HTERT RPE-1 (cell line): ENCODE data around the gene SLC30A4.
"Not testable (repeated sequence)": the region's sequence is repeated elsewhere in the genome, so short reads cannot be mapped to it uniquely, and the experiment has no call there.

Experiments used
- in situ Hi-C: fragments of 300-500 bp; cut with MboI; formaldehyde crosslinking; loops from 4 replicates; pipeline ENCODE4 v1.14.3; 2020; ENCODE audit warnings: low sequenced_read_pairs

SLC30A4 gene

DNA sequence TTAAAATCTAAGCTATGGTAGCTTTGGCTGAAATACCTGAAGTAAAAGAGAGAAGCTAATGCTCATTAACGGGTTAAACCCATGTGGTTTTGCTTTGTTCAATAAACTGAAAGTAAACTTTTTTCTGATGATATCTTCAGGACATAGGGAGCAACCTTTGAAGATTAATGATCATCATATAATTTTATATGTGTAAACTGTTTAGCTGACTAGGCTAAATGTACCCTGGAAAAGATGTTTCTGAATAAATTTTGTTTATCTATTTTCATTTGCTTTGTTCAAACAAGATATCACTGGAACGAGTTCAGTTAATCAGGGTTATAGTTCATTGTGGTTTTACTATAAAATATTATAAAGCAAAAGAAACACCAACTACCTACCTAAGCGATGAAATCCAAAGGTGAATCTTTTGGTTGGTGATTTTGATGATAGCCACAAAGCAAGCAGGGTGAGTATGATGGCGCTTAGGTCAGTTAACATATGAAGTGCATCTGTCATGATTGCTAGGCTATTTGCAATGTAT, 11.7 kb downstream of the SLC30A4 start:
- in situ Hi-C loops, result no loop called here

DNA sequence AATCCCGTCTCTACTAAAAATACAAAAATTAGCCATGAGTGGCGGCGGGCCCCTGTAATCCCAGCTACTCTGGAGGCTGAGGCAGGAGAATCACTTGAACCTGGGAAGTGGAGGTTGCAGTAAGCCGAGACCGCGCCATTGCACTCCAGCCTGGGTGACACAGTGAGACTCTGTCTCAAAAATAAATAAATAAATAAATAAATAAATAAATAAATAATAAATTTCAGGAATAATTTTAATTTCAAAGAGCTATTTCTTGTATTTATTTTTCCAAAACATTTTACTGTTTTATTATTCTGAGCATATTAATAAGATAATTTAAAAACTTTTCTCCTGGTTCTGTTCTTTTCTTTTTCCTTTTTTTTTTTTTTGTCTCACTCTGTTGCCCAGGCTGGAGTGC, 15.4 kb downstream of the SLC30A4 start:
- in situ Hi-C loops, result not testable (repeated sequence)

DNA sequence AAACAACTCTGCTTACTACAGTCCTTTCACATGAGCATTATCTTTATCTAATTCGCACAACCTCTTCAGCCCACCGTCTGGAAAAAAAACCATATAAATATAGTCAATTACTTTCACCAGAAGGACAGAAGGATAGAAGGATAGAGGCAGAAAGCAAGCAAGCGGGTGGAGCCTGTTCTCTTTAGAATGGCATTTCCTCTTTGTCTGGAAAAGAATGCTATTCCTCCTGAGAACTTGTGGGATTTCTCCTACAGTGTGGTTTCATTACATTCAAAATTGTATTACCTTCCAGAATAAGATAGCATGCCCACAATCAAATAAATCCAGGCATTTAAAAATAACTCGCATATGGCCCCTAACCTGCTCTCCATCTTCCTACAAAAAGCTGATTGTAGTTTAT, 23.1 kb downstream of the SLC30A4 start:
- in situ Hi-C loops, result no loop called here

GRCh38 chr15:45498701-45499100, 23.9 kb downstream of the SLC30A4 start:
- in situ Hi-C loops, result no loop called here

- in situ Hi-C loops, result no loop called here
These were observed 25.3 kb downstream of the SLC30A4 start for GRCh38 chr15:45497261-45497660.

DNA sequence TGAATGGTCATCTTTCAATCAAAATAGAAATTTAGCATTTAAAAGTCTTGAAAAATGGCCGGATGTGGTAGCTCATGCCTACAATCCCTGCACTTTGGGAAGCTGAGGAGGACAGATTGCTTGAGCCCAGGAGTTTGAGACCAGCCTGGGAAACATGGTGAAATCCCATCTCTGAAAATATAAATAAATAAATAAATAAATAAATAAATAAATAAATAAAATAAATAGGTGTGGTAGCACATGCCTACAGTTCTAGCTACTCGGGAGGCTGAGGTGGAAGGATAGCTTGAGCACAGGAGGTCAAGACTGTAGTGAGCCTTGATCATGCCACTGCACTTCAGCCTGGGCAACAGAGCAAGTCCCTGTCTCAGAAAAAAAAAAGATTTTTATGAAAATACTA, 25.9 kb downstream of the SLC30A4 start:
- in situ Hi-C loops, result no loop called here

- in situ Hi-C loops, result no loop called here
These were observed 27.0 kb downstream of the SLC30A4 start for GRCh38 chr15:45495588-45495987.

- in situ Hi-C loops, result no loop called here
These were observed 32.8 kb downstream of the SLC30A4 start for GRCh38 chr15:45489690-45490238.

- in situ Hi-C loops, result no loop called here
These were observed 36.2 kb downstream of the SLC30A4 start for GRCh38 chr15:45486317-45486716.

DNA sequence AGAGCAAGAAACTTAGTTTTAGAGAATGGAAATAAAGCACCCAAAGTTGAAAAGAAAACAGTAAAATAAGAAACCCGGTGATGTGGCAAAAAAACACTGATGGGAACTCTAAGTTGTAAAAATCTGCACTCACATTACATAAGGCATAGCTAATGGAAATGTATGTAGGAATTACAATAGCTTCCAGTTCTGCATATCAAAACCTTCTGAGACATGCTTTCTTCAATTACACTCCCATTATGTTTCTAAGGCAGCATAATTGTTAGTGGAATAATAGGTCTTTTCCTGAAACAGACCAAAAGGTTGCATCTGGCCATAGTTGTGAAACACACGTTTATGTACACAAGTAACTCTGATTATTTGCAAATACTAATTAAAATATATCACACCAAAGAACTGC, 41.4 kb downstream of the SLC30A4 start:
- in situ Hi-C loops, result no loop called here

DNA sequence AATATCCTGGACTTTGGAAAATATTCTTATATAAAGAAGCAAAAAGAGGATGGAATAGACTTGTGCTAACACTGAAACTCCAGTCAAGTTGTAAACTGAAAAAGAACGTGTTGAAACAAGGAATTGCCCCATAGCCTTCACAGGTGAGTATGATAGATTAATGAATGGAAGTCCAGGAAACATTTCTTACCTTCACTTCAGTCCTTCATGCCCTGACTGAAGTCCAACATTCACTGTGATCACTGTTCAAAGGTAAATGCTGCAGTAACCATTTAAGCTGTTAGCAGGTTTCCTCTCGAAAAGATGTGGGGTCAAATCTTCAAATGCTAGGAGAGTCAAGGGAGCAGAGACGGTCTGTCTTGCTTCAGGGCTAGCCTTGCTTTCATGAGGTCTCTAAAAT, 46.1 kb downstream of the SLC30A4 start:
- in situ Hi-C loops, result no loop called here

DNA sequence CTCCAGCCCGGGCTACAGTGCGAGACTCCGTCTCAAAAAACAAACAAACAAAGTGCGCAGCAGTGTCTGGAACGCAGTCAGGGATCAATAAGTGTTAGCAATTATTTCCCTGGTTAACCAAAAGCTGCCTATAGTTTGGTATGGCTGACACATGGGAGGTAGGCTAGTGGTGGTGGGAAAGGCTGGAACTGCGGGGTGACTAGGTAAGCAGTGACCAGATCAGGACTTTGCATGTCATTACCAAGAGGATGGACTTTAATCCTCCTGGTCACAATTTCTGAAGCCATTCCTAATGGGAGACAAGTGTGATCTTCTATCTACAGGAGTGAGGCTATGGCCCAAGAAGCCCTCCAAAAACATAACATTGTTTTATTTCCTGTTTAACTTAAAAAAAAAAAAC, 47.8 kb downstream of the SLC30A4 start:
- in situ Hi-C loops, result no loop called here

GRCh38 chr15:45473068-45473467, 49.5 kb downstream of the SLC30A4 start:
- in situ Hi-C loops, result no loop called here

DNA sequence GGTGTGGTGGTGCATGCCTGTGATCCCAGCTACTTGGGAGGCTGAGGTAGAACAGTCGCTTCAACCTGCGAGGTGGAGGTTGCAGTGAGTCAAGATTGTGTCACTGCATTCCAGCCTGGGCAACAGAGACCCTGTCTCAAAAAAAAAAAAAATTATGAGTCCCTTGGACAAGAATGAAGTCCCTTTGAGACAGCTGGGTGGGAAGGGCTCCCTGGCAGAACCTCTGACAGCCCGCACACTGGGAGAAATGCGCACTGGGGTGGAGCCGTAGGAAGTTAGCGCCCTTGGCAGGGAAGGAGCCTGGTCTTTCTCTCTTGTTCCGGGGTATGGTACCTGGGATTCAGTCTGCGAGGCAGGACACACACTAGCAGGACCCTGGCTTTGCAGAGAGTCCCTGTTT, 51.4 kb downstream of the SLC30A4 start:
- in situ Hi-C loops, result no loop called here

DNA sequence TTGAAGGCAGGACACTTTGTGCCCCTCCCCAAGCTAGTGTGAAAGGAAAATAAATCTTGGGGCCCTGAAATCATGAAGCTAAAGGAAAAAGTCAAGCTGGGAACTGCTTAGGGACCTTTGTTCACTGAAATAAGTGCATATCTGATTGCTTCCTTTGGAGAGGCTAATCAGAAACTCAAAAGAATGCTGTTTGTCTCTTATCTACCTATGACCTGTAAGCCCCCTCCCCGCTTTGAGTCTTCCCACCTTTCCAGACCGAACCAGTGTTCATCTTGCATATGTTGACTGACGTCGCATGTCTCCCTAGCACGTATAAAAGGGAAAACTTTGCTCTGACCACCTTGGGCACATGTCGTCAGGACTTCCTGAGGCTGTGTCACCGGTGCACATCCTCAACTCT, 53.1 kb downstream of the SLC30A4 start:
- in situ Hi-C loops, result no loop called here

DNA sequence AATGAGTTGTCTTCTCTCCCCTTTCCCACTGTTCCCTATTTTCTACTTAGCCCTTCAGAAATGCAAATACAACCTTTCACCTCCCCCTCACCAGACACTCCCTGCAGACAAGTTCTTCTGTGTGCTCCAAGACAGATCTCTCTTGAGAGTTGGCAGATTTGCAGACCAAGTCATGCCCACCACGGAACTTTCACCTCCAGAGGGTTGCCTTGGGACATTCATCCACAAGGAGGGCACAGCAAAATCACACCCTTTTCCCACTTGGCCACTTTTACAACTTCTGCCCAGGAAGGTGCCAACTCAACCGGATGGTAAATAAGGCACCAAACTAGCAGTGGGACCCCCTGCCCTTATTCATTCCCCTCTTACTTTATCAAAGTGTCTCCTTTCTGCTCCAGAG, 53.5 kb downstream of the SLC30A4 start:
- in situ Hi-C loops, result no loop called here

DNA sequence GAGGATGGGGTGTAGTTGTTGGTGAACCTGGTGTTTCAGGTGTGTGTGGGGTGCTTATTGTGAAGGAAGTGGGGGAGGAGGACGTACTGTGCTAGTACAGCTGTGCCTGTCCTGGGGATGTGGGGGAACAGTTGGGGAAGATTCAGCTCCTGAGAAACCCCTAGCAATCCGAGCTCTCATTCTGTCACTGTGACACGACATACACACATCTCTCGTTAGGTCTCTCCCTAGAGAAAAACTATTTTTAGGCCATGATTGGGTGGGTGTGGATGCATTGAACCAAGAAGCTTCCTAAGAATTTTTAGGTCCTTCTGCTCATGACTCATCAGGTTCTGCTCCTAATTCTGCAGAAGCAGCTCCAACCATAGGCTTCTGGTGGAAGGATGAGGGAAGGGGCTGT, 54.3 kb downstream of the SLC30A4 start:
- in situ Hi-C loops, result no loop called here

DNA sequence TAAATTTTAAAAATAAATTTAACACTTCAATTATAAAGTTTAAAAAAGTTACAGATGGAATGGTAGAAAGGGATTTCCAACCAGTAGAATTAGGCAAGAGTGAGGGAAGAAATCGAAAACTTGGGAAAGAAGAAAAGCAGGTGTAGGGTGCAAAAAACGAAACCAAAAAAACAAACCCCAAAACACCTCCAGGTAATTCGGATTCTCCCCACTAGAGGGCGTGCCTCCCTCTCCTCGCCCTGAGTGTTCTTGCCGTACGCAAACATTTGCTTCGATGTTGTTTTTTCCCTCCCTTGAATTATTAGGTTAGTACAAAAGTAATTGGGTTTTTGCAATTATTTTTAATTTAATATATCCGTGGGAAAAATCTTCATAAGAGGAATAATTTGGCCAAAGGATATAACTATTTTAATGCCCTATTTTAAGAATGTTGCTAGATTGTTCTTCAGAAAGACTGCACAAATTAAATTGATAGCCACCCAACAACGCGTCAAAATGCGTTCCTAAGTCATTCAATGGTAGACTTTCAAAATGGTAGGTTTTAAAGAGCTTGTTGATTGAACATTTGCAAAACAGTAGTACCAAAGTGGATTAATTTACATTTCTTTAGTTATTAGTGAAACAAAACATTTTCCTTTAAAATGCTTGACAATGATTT, 63.7 kb downstream of the SLC30A4 start:
- in situ Hi-C loops, result no loop called here

GRCh38 chr15:45457641-45458539, 64.7 kb downstream of the SLC30A4 start:
- in situ Hi-C loops, result no loop called here

- in situ Hi-C loops, result no loop called here
These were observed 65.3 kb downstream of the SLC30A4 start for GRCh38 chr15:45457220-45457619.

DNA sequence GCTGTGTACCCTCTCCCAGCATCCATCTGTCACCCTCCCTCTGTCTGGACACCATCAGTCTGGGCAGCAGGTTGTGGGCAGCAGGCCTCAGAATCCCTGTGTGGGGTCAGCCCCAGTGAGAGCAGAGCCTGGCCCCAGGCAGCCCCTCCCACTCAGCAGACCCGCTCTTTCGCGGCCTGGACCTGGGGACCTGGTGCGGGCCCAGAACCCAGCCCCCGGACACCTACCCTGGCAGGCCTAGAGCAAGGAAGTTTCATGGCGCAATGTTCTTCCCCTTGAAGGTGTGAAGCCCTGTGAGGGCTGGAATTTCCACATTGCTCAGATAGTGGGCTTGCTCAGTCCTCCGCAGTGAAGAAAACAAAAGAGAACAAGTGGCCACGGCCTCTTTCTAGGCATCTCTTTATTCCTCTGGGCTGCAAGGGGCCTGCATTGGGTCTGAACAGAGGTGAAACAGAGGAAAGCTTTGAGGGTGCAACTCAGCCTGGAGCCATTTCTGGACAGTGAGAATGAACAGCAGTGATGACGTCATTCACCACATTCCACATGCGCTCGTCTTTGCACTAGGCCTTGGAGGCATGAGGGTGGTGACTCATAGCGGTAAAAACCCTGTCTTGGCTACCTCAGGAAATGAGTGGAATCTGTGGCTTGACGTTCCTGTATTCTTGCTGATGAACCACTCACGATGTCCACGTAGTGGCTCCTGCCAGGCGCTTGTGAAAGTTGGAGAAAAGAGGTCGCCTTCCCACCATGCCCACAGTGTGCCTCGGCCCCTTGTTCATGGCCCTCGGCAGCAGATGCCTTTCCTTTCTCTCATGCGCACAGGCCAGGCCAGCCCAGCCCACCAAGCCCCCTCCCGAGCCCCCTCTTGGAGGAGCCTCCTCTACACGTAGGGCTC, 66.1 kb downstream of the SLC30A4 start:
- in situ Hi-C loops, result no loop called here
